Superior temporal gyrus (tissue), 1 donor: Measurements from ENCODE around the gene RAP1GAP.

Experiments used
- DNase-seq: peaks from one replicate; pipeline ENCODE4 v3.0.0-alpha.2; 2016; ENCODE audit errors: extremely low spot score

The RAP1GAP gene

GRCh38 chr1:21625390-21626190, 43.6 kb downstream of the RAP1GAP start:
- DNase-seq, result no peak

- peak; percentile 75 for DNase-seq
Measured at GRCh38 chr1:21624571-21625389, 44.4 kb downstream of the RAP1GAP start.

GRCh38 chr1:21623410-21623961, 45.7 kb downstream of the RAP1GAP start:
- no peak for DNase-seq

GRCh38 chr1:21622466-21623315, 46.5 kb downstream of the RAP1GAP start:
- no peak for DNase-seq

- DNase-seq, result no peak
Measured at GRCh38 chr1:21621761-21622436, 47.3 kb downstream of the RAP1GAP start.

- DNase-seq, result no peak
Measured at GRCh38 chr1:21621051-21621450, 48.1 kb downstream of the RAP1GAP start.

GRCh38 chr1:21620496-21620895, 48.7 kb downstream of the RAP1GAP start:
- no peak for DNase-seq

GRCh38 chr1:21620011-21620410, 49.1 kb downstream of the RAP1GAP start:
- no peak for DNase-seq

GRCh38 chr1:21619375-21619947, 49.7 kb downstream of the RAP1GAP start:
- DNase-seq, result no peak

- no peak for DNase-seq
Measured at GRCh38 chr1:21618561-21619374, 50.4 kb downstream of the RAP1GAP start.

- DNase-seq, result no peak
Measured at GRCh38 chr1:21618059-21618458, 51.1 kb downstream of the RAP1GAP start.

GRCh38 chr1:21617126-21617738, 51.9 kb downstream of the RAP1GAP start:
- no peak for DNase-seq

GRCh38 chr1:21616372-21616771, 52.8 kb downstream of the RAP1GAP start:
- DNase-seq, result no peak

GRCh38 chr1:21614419-21615115, 54.6 kb downstream of the RAP1GAP start:
- no peak for DNase-seq

- no peak for DNase-seq
Measured at GRCh38 chr1:21613072-21613867, 55.9 kb downstream of the RAP1GAP start.

GRCh38 chr1:21612057-21612456, 57.1 kb downstream of the RAP1GAP start:
- no peak for DNase-seq

GRCh38 chr1:21610989-21611785, 58.0 kb downstream of the RAP1GAP start:
- DNase-seq, result no peak
